ENCODE measurements around the gene ZNF662.

ZNF662 gene

GRCh38 chr3:42892169-42892568 lies 13.8 kb upstream of the ZNF662 start:
- TF ChIP-seq CTCF (IDR thresholded peaks at IDR 0.05), result no peak
- no peak overlapping the region for H3K4me3 ChIP-seq (ENCODE audit: low read depth in 1 of 2, low read length in 1 of 2)

GRCh38 chr3:42892807-42893206 lies 13.1 kb upstream of the ZNF662 start:
- Histone ChIP-seq H3K27ac (no peak overlapping the region), H3K27me3 (no peaks in the 10 kb centered on the region), H3K9me3 (no peaks in the 10 kb centered on the region), H3K4me1 (ENCODE audit: control insufficient read depth in 1 of 2, insufficient read depth in 1 of 2, low read depth in 1 of 2, low read length in 1 of 2) (no peaks in the 10 kb centered on the region), H3K36me3 (no peaks in the 10 kb centered on the region), H3K4me3 (ENCODE audit: low read depth in 1 of 2, low read length in 1 of 2) (no peak overlapping the region)
- TF ChIP-seq CTCF (IDR thresholded peaks at IDR 0.05), result no peak

More at GRCh38 chr3:42892169-42892568, 13.8 kb upstream of the ZNF662 start:
- Histone ChIP-seq H3K27me3 (no peaks in the 10 kb centered on the region), H3K27ac (no peak overlapping the region), H3K9me3 (no peaks in the 10 kb centered on the region), H3K36me3 (no peaks in the 10 kb centered on the region), H3K4me1 (ENCODE audit: control insufficient read depth in 1 of 2, insufficient read depth in 1 of 2, low read depth in 1 of 2, low read length in 1 of 2) (no peaks in the 10 kb centered on the region)

- no peaks in the 10 kb centered on the region for H3K36me3 ChIP-seq
- no peaks in the 10 kb centered on the region for H3K27me3 ChIP-seq
- no peak overlapping the region for H3K27ac ChIP-seq
- H3K4me3 ChIP-seq (ENCODE audit: low read depth in 1 of 2, low read length in 1 of 2), result no peak overlapping the region
- TF ChIP-seq CTCF (IDR thresholded peaks at IDR 0.05), result no peak
- no peaks in the 10 kb centered on the region for H3K9me3 ChIP-seq
- H3K4me1 ChIP-seq (ENCODE audit: control insufficient read depth in 1 of 2, insufficient read depth in 1 of 2, low read depth in 1 of 2, low read length in 1 of 2), result no peaks in the 10 kb centered on the region
These were observed 11.0 kb upstream of the ZNF662 start for GRCh38 chr3:42894698-42895579.

- TF ChIP-seq CTCF (IDR thresholded peaks at IDR 0.05), result no peak
- Histone ChIP-seq H3K4me1 (ENCODE audit: control insufficient read depth in 1 of 2, insufficient read depth in 1 of 2, low read depth in 1 of 2, low read length in 1 of 2) (no peaks in the 10 kb centered on the region), H3K27ac (no peak overlapping the region), H3K4me3 (ENCODE audit: low read depth in 1 of 2, low read length in 1 of 2) (no peak overlapping the region), H3K27me3 (no peaks in the 10 kb centered on the region), H3K36me3 (no peaks in the 10 kb centered on the region), H3K9me3 (no peaks in the 10 kb centered on the region)
These were observed 10.4 kb upstream of the ZNF662 start for GRCh38 chr3:42895580-42895868.

GRCh38 chr3:42898896-42899675 lies 6.9 kb upstream of the ZNF662 start:
- no peaks in the 10 kb centered on the region for H3K9me3 ChIP-seq

More at GRCh38 chr3:42898896-42899675, 6.9 kb upstream of the ZNF662 start:
- TF ChIP-seq CTCF (IDR thresholded peaks at IDR 0.05), result no peak
- peaks cover 9% of the 10 kb centered on the region for H3K27me3 ChIP-seq
- no peaks in the 10 kb centered on the region for H3K4me1 ChIP-seq (ENCODE audit: control insufficient read depth in 1 of 2, insufficient read depth in 1 of 2, low read depth in 1 of 2, low read length in 1 of 2)
- no peaks in the 10 kb centered on the region for H3K36me3 ChIP-seq
- H3K27ac ChIP-seq, result no peak overlapping the region
- H3K4me3 ChIP-seq (ENCODE audit: low read depth in 1 of 2, low read length in 1 of 2), result no peak overlapping the region
